ENCODE results near the gene ERFE.

The ERFE gene

DNA sequence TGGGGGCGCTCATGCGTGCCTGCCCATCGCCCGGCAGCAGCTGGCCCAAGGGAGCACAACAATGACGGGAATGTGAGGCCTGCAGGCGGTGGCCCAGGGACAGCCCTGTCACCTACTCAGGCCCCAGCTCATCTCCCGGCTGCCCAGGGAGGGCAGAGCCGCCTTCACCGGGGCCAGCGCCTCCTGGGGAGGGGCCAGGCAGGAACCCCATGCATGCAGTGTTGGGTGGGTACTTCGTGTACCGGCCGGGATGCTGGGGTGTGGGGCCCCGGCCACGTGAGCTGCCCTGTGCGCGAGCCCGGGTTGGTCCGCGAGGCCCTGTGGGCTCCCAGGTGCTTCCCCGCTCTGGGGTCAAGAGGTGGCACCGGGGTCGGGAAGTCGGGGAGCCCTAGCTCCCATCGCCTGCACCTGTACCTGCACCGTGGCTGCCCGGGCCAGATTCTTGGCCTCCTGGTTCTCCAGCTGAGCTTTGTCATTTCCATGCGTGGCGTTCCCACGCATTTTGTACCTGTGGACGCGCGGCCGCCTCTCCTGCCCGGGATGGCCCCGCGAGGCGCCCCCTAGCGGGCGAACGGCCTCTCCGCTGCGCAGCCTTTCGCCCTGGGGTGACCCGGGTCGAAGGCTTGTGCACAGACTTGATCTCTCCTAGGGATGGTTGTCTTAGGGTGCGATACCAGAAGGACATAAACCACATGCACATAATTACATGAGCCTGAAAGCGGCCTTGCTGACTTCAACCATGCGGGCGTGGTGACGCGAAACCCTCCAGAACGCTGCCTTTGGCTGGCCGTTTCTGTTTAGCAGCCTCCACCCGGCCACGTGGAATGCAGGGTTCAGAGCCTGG, 19.4 kb upstream of the ERFE start:
- peak; percentile 40 for DNase-seq (ENCODE audit: low spot score)

DNA sequence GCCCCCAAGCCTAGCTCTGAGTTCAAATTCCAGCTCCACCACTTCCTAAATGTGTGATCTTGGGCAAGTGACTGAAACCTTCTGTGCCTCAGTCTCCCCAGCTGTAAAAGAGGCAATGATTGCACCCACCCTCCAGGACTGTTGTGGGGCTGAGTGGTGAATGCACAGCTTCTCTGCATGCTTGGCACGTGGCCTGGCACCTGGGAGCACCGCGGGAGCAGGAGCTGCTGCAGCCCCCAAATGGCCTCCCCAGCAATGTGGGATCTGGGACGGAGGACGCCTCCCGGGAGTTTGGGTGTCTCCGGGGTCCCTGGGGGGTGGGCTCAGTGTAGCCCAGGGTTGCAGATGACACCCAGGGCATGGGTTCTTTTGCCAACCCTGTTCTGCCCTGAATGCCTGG, 18.7 kb upstream of the ERFE start:
- no peak for DNase-seq (ENCODE audit: low spot score)

DNA sequence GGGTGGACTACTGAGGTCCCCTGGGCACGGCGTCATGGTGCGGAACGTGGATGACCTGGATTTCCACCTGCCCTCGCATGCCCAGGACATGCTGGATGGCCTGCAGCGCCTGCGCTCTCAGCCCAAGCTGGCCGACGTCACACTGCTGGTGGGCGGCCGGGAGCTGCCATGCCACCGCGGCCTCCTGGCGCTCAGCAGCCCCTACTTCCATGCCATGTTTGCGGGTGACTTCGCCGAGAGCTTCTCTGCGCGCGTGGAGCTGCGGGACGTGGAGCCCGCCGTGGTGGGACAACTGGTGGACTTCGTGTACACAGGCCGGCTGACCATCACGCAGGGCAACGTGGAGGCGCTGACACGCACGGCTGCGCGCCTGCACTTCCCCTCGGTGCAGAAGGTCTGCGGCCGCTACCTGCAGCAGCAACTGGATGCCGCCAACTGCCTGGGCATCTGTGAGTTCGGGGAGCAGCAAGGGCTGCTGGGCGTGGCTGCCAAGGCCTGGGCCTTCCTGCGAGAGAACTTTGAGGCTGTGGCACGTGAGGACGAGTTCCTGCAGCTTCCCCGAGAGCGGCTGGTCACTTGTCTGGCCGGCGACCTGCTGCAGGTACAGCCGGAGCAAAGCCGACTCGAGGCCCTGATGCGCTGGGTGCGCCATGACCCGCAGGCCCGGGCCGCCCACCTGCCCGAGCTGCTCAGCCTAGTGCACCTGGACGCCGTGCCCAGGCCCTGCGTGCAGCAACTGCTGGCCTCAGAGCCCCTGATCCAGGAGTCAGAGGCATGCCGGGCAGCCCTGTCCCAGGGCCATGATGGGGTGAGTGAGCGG, 17.8 kb upstream of the ERFE start:
- DNase-seq (ENCODE audit: low spot score), result no peak

DNA sequence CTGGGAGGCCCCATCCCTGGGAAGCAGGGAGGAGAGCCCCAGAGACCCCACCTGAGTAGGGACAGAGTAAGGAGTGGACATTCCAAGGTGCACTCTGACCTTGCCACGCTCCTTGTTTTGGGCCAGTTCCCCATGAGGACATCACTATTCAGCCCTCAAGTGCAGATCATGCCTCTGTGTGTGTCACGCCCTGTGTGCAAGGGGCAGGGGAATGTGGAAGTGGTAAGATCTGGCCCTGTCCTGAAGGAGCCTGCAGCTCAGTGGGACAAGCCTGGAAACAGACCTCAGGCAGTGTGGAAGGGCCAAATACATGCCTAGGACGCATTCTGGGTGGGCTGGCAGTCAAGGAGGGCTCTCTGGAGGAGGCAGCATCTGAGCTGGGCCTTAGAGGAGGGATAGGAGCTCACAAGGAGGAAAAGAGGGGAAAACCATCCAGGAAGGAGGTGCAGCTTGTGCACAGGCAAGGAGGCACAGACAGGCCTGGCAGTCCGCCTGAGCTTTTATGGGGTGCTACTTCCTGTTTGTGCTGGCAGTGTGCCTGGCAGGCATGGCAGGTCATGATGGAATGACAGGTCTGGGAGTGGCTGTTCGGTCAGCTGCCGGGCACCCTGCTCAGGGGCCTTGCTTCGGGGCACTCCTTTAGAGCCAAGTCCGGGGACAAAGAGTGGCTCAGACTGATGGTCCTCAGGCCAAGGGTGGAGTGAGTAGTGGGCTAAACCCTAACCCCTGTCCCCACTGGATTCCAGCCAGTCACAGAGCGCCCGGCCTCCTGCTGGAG, 17.0 kb upstream of the ERFE start:
- DNase-seq (ENCODE audit: low spot score), result peak; percentile 57

DNA sequence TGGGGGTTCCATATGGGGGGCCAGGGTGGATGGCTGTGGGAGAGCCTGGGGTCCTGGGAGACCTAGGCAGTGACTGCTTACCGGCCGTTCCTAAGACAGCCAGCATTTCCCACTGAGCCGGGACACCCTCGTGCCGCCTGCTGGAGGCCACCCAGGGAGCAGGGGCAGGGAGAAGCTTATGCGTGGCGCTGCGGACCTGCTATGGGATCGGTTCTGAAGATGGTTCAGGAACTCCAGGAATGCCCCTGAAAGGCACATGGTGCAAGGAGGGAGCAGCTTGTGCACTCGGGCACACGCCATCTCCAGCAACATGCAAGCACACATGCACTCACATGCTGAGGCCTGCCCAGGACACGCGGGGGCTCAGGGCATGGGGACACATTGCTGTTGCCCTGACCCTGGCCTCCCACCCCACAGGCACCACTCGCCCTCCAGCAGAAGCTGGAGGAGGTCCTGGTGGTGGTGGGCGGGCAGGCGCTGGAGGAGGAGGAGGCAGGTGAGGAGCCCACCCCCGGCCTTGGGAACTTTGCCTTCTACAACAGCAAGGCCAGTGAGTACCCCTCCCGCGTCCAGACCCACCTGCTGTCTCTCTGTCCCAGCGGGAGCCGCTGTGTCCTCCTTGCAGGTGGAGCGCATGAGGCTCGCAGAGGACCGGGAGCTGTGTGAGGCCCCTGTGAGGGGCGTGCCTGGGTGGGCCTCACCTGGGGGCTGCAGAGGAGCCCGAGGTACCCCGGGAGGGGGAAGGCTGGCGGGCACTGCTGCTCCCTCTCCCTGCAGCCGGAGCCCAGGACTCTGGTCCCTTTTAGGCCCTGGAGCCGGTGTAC, 16.2 kb upstream of the ERFE start:
- no peak for DNase-seq (ENCODE audit: low spot score)

DNA sequence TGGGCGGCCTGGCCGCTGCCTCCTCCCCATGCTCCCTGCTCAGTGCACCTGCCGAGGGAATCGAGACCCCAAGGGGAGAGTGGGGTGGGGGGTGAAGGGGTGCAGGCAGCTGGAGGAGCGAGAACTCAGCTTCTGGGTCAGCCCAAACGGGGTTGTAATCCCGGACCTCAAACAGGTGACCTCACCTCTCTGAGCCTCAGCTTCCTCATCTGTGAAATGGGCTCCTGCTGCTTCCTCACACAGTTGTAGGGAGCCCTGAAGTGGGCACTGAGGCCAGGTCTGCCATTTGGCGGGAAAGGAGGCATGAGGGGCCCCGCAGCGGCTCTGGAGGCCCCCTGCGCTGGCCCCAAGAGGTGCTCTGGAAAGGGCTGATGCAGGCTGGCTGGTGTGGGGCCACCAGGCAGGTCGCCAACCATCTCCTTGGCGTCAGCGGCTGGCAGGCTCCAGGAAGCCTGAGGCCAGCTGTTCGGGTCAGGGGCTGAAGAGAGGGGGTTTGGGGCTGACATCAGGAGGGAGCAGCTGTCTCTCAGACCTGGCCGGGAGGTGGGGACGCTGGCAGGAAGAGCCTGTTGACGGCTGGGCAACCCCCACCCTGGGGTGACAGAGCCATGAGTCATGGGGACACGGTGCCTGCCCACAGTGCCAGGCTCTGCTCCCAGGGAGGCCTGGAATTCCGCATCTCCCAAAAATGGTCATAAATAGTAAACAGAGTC, 15.4 kb upstream of the ERFE start:
- no peak for DNase-seq (ENCODE audit: low spot score)

DNA sequence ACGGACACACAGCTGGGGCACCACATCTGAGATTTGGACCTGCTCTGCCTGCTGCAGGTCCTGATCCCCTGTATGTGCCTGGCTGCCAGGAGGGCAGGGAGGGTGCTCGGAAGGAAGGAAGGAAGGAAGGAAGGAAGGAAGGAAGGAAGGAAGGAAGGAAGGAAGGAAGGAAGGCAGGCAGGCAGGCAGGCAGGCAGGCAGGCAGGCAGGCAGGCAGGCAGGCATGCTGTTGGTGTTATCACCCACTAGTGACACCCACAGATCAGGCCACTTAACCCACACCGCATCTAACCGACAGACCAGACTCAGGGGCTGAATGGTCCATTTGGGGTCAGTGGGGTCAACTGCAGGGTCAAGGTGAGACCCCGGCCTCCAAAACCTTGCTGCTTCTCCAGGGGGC, 14.5 kb upstream of the ERFE start:
- DNase-seq (ENCODE audit: low spot score), result no peak

DNA sequence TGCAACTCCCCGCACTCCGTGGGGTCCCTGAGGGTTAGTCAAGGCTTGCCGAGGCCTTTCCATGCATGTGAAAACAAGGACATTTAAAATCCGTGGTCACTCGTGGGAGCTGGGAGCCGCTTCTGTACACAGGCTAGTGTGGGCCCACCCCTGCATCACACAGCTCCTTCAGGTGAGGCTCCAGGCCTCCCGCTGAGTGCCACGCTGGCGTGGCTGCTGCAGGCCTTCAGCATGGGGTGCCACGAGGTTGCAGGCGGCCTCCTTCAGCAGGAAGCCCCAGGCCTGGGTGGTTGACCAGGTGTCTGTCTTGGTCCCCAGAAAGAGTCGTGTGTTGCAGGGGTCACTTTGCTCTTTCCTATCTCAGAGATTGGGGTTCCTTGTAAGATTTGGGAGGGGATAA, 13.7 kb upstream of the ERFE start:
- no peak for DNase-seq (ENCODE audit: low spot score)

DNA sequence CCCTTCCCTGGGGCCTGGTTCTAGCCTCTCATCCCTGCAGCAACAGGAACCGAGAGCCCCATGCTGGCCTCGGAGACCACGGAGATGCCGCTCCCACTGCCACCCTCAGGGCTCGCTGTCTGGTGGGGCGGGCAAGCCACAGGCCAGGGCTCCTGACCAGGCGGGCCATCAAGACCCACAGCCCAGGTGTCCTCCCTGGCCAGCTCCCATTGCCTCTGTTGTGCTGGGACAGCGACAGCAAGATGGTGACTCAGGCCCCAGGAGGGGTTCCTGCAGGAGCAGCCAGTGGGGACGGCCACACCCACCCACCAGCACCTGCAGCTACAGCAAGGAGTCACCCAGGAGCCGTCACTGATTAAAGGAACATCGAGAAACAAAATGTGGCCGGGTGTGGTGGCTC, 12.9 kb upstream of the ERFE start:
- no peak for DNase-seq (ENCODE audit: low spot score)

DNA sequence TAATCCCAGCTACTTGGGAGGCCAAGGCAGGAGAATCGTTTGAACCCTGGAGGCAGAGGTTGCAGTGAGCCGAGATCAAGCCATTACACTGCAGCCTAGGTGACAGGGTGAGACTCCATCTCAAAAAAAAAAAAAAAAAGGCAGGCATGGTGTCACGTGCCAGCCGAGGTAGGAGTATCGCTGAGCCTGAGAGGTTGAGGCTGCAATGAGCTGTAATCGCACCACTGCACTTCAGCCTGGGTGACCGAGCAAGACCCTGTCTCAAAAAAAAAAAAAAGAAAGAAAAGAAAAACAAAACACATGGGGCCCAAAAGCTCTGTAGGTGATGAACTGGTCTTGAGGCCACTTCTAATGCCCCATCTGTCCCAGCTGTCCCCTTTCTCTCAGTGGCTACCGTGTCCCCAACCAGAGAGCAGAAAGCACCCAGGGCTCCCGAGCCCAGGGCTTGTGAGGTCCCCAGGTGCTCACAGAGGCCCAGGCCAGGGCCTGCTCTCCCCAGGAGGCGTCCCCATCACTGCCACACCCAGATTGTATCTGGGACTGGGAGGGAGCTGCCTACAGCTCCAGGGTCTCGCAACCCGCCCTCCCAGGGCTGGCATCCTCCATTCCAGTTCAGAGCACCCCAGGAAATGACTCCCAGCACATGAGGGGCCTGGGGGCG, 11.8 kb upstream of the ERFE start:
- DNase-seq (ENCODE audit: low spot score), result no peak

DNA sequence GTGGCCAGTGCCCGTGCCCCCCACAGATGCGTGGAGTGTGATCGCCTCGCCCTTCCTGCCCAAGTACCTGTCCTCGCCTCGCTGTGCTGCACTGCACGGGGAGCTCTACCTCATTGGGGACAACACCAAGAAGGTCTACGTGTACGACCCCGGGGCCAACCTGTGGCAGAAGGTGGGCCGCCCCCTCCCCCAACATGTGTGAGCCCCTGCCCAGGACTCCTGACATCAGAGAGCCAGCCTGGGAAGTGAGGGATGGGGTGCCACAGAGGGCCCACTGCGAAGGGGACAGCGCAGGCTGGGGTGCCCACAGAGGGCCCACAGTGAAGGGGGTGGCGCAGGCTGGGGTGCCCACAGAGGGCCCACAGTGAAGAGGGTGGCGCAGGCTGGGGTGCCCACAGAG, 9.8 kb upstream of the ERFE start:
- DNase-seq (ENCODE audit: low spot score), result no peak

DNA sequence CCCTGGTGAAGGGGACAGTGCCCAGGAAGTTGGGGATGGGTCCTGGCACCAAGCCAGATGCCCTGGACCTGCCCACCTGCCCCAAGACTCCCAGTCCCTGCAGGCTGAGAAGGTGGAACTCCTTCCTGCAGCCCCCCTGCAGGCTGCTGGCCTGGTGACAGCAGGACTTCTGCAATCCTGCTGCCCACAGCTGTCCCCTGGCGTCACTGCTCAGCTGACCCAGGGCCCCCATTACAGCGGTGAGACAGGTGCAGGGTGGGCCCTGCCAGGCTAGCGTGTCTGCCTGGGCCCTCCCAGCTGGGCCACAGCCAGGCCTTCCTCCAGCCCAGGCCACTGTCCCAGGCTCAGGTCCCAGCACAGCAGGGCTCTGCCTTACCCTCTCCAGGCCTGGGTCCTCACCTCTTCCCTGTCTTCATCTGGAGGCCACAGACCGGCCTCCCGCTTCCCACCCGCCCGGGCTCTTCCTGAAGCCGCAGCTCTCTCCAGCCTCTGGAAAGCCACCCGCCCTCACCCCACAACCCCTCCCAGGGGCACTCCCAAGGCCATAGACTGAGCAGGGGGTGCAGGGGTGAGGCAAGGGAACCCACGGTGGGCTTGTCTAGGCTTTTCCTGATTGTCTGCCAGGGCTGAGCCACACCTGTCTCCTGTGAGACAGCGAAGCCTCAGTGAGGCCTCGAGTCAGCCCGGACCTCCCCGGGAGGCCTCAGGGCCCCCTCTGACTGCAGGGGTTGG, 8.8 kb upstream of the ERFE start:
- DNase-seq (ENCODE audit: low spot score), result no peak

DNA sequence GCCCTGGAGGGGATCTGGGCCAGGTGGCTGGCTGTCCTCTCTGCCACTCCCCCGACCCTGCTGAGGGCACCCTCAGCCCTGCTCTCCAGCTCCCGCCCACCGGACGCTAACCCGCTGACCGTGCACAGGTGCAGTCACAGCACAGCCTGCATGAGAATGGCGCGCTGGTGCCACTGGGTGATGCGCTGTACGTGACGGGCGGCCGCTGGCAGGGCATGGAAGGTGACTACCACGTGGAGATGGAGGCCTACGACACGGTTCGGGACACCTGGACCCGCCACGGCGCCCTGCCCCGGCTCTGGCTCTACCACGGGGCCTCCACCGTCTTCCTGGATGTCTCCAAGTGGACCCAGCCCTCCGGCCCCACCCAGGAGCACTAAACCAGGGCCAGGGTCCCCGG, 8.1 kb upstream of the ERFE start:
- no peak for DNase-seq (ENCODE audit: low spot score)

DNA sequence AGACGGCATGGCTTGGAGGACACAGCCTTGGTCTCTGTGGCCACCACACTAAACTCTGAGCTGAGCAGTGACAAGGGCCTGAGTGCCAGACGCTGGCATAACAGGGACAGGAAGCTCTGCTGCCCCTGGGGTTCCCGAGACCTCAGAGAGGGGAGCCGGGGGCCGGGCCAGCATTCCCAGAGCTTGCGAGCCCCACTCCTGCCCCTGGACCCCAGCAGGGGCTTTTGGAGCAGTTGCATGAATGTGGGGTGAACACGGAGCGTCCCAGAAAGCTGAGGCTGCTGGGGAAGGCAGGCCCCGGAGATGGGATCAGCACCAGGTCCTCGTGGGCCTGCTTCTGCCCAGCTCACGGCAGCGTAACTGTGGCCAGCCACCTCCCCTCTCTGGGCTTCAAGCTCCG, 7.6 kb upstream of the ERFE start:
- DNase-seq (ENCODE audit: low spot score), result no peak

DNA sequence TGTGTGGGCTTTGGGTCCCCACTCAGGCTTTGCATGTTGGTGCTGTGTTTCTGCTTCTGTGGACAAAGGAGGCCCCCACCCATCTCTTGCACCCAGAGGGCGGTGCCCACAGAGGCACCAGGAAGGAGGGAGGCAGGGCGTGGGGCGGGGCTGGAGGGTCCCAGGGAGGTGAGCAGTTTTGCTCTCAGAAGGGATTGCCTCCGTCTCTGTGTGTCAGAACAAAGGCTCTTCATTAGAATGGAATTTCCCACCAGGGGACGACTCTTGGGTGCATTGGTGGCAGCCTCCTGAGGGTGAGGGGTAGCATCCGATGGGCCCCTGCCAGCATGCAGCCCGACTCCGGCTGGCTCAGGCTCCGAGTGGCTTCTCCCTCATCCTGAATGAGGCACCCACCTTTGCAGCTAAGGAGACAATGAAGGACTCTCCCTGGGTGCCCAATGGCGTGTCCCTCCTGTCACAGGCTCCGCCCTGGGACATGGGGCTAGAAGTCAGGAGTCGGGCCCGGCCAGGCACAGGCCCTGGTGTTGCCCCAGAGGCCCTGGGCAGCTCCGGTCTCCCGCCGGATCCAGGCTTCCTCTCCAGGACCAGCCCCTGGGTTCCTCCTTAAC, 7.0 kb upstream of the ERFE start:
- no peak for DNase-seq (ENCODE audit: low spot score)

DNA sequence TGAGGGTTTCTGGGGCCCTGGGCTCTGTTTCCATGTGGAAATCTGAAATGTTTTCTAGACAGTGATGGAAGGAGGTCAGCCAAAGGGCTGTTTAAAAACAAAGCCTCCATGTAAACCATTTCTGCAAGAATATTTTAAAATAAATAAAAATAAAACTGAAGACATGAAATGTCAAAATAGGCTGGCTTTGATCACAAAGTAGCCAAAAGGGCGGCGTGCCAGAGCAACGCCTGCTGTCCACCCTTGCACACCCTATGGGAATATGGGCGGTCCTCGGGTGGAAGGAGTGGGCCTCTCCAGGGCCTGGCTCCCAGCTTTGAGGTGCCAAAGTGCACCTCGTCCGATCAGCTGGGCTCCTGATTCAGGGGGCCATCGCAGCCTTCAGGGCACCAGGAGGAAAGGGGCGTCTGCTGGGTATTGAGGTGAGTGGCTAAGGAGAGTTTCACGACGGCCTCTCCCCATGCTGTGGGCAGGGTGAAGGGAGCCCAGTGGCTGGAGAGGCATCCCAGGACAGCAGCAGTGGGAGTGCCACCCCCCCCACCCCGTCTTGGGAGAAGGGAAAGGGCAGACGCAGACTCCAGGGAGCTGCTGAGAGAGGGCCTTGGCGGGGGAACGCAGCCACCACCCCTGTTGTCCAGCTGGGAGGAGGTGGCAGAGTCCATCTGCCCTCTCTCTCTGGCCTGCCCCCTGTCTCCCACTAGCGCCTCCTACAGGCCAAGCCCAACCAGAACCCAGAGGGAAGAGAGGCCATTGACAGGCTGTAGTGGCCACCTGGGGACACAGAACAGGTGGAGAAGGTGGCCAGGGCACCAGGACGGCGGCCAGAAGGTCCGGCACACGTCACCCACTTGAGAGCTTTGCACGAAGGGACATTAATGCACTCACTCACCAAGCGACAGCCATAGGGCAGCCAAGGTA, 5.7 kb upstream of the ERFE start:
- DNase-seq (ENCODE audit: low spot score), result no peak

DNA sequence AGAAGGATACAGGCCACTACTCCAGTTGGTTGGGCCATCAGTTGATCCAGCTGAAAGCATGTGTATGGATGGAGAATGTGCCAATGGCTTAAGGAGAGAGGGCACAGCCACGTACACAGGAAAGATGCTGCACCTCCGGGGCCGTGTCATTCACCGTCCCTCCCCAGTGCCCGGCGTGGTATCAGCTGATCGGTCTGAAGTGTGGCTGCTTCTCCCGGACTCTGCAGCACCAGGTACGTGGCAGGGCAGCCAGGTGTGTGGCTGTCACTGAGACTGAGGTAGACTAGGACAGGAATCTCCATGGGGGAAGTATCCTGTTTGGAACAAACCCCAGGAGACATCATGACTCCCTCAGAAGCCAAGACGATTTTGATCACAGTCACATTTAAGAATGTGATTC, 4.2 kb upstream of the ERFE start:
- DNase-seq (ENCODE audit: low spot score), result no peak

DNA sequence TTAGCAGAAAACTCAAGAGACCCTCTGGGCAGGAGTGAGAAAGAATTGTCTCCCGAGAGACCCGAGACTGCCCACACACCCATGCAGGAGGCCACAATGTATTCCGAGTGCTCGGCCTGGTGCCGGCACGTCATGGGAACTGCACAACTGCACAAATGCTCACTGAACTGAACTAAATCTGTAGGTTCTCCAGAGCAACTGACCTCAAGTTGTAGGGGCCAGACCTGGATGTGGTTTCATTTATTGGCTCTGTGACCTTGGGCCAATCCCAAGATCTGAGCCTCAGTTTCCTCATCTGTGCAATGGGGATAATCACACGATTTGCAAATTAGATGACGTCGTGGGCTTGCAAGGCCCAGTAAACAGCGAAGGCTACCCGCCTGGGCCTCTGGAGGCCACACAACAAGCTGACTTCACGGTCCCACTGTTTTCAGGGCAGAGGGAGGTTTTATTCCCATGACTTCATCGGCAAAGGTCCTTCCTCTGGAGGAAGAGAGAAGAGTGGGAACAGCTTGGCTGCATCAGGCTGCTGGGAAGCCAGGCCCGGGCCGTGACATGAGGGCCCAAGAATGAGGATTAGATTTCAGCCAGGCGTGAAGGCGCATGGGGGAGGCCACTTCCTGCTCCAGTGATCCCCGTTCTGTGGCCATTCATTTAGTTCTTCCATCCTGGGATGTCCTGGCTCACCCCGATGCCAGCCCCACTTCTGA, 3.6 kb upstream of the ERFE start:
- no peak for DNase-seq (ENCODE audit: low spot score)
